ENCODE measurements around the gene CBARP. TPM values are rescaled to one million over a fixed set of nuclear protein-coding genes. Genes with fewer than 3 reads are reported as not detected.

Gene CBARP
- total and polyA plus RNA-seq, 9 donors: 0.45 to 21.1 (median 1.6) TPM; not detected in 1

GRCh38 chr19:1224847-1225246 lies 13.0 kb downstream of the CBARP start:
- intact Hi-C loops (cut with DNase I): no loop called here
- H3K27me3 ChIP-seq: no peaks in the 10 kb centered on the region
- peaks cover 3% of the 10 kb centered on the region for H3K4me1 ChIP-seq (ENCODE audit: insufficient read depth)
- H3K9me3 ChIP-seq: no peaks in the 10 kb centered on the region
- DNase-seq: no peak
- H3K4me3 ChIP-seq: no peak overlapping the region
- TF ChIP-seq POLR2A (IDR thresholded peaks at IDR 0.05) (no peak), EP300 (IDR thresholded peaks at IDR 0.05) (no peak), CTCF (IDR thresholded peaks at IDR 0.05) (no peak)
- 84 to 86% (median 85%) methylated on average over 16 of the region's 16 CpGs for WGBS, 3 donors
- H3K27ac ChIP-seq: no peak overlapping the region
- H3K36me3 ChIP-seq: no peaks in the 10 kb centered on the region

GRCh38 chr19:1224047-1224825 lies 13.6 kb downstream of the CBARP start:
- Histone ChIP-seq H3K27ac (no peak overlapping the region), H3K36me3 (no peaks in the 10 kb centered on the region), H3K4me3 (no peak overlapping the region), H3K9me3 (no peaks in the 10 kb centered on the region), H3K4me1 (ENCODE audit: insufficient read depth) (peaks cover 3% of the 10 kb centered on the region), H3K27me3 (no peaks in the 10 kb centered on the region)
- DNase-seq: no peak
- intact Hi-C loops (cut with DNase I): no loop called here
- WGBS, 3 donors: 91 to 92% (median 91%) methylated on average over 11 to 16 of the region's 16 CpGs
- TF ChIP-seq CTCF (IDR thresholded peaks at IDR 0.05) (no peak), EP300 (IDR thresholded peaks at IDR 0.05) (no peak), POLR2A (IDR thresholded peaks at IDR 0.05) (no peak)

GRCh38 chr19:1223018-1223855 lies 14.6 kb downstream of the CBARP start:
- DNase-seq: no peak
- 70 to 75% (median 73%) methylated on average over 47 to 48 of the region's 48 CpGs for WGBS, 3 donors
- intact Hi-C loops (cut with DNase I): no loop called here
- Histone ChIP-seq H3K27me3 (no peaks in the 10 kb centered on the region), H3K9me3 (no peaks in the 10 kb centered on the region), H3K4me1 (ENCODE audit: insufficient read depth) (peaks cover 3% of the 10 kb centered on the region), H3K4me3 (no peak overlapping the region), H3K36me3 (no peaks in the 10 kb centered on the region), H3K27ac (no peak overlapping the region)
- no peak for TF ChIP-seq EP300 (IDR thresholded peaks at IDR 0.05)
- TF ChIP-seq CTCF (IDR thresholded peaks at IDR 0.05): no peak
- TF ChIP-seq POLR2A (IDR thresholded peaks at IDR 0.05): no peak

GRCh38 chr19:1222394-1222793 lies 15.4 kb downstream of the CBARP start:
- Histone ChIP-seq H3K36me3 (no peaks in the 10 kb centered on the region), H3K4me1 (ENCODE audit: insufficient read depth) (peaks cover 3% of the 10 kb centered on the region), H3K4me3 (no peak overlapping the region), H3K27ac (peak overlapping the region in 1 of 2 donors; percentile 29), H3K27me3 (no peaks in the 10 kb centered on the region), H3K9me3 (no peaks in the 10 kb centered on the region)
- intact Hi-C loops (cut with DNase I): no loop called here
- WGBS, 3 donors: 79 to 83% (median 81%) methylated on average over 14 of the region's 14 CpGs
- no peak for TF ChIP-seq EP300 (IDR thresholded peaks at IDR 0.05)
- no peak for TF ChIP-seq POLR2A (IDR thresholded peaks at IDR 0.05)
- no peak for TF ChIP-seq CTCF (IDR thresholded peaks at IDR 0.05)
- DNase-seq: no peak

All from ovary (tissue), 9 donors.